Transverse colon (tissue), 3 donors: ENCODE data around the gene ATP8A1.

Experiments used
- CTCF ChIP-seq, 5 experiments: fragments of 200-600 bp in 3 of 5; fragments of 450-650 bp in 2 of 5; sonication (generic) in 3 of 5; IDR thresholded peaks; 1 replicate in 2 of 5; 2 replicates in 3 of 5; pipeline ENCODE4 v1.5.1; 2016 to 2017; ENCODE audit warnings: antibody characterized with exemption in 5 of 5, inconsistent platforms in 3 of 5, mild to moderate bottlenecking in 2 of 5, moderate library complexity in 1 of 5
- EP300 ChIP-seq: sonication (generic); formaldehyde crosslinking; IDR thresholded peaks from one replicate; pipeline ENCODE4 v1.6.1; 2017; ENCODE audit warnings: antibody characterized with exemption, low read depth
- POLR2A ChIP-seq: fragments of 450-650 bp; IDR thresholded peaks from one replicate; pipeline ENCODE4 v1.6.1; 2016; ENCODE audit warnings: antibody characterized with exemption, mild to moderate bottlenecking, moderate library complexity

- no peak for TF ChIP-seq CTCF (IDR thresholded peaks at IDR 0.05)
- TF ChIP-seq POLR2A = no peak
- TF ChIP-seq EP300 = no peak
These were observed 168.8 kb downstream of the ATP8A1 start for GRCh38 chr4:42488114-42488513.
